Mucosa of rectum (tissue), 2 donors: ENCODE measurements around the gene SUGCT.

Experiments used
- H3K27ac ChIP-seq, 2 donors: one replicate each; pipeline ENCODE4 v1.7.0; 2013; ENCODE audit warnings: inconsistent platforms in 2 of 2, low read depth in 2 of 2, low read length in 2 of 2
- H3K27me3 ChIP-seq, 2 donors: one replicate each; pipeline ENCODE4 v1.7.0; 2013; ENCODE audit warnings: low read length in 2 of 2; ENCODE audit not compliant: control insufficient read depth in 2 of 2, insufficient read depth in 2 of 2
- H3K36me3 ChIP-seq, 2 donors: one replicate each; pipeline ENCODE4 v1.7.0; 2013; ENCODE audit warnings: low read length in 2 of 2; ENCODE audit not compliant: control insufficient read depth in 2 of 2, insufficient read depth in 2 of 2
- H3K4me1 ChIP-seq, 2 donors: one replicate each; pipeline ENCODE4 v1.7.0; 2013; ENCODE audit warnings: low read length in 2 of 2, mild to moderate bottlenecking in 1 of 2; ENCODE audit not compliant: control insufficient read depth in 2 of 2, insufficient read depth in 2 of 2
- H3K4me3 ChIP-seq, 2 donors: one replicate each; pipeline ENCODE4 v1.7.0; 2013; ENCODE audit warnings: low read length in 2 of 2
- H3K9ac ChIP-seq, 2 donors: one replicate each; pipeline ENCODE4 v1.7.0; 2013; ENCODE audit warnings: low read length in 2 of 2, low read depth in 1 of 2, mild to moderate bottlenecking in 1 of 2
- H3K9me3 ChIP-seq, 2 donors: one replicate each; pipeline ENCODE4 v1.7.0; 2013; ENCODE audit warnings: low read length in 2 of 2; ENCODE audit not compliant: control insufficient read depth in 2 of 2
- donor health status: healthy.
- donor health status: Normal muscosa, but diverticular disease.

SUGCT gene

GRCh38 chr7:40716052-40716451 is 581.2 kb downstream of the SUGCT start:
- H3K4me3 ChIP-seq: no peak overlapping the region
- no peaks in the 10 kb centered on the region for H3K27me3 ChIP-seq
- no peak overlapping the region for H3K9ac ChIP-seq
- H3K4me1 ChIP-seq: no peaks in the 10 kb centered on the region
- H3K27ac ChIP-seq: no peak overlapping the region
- H3K36me3 ChIP-seq: no peaks in the 10 kb centered on the region
- H3K9me3 ChIP-seq: no peaks in the 10 kb centered on the region

DNA sequence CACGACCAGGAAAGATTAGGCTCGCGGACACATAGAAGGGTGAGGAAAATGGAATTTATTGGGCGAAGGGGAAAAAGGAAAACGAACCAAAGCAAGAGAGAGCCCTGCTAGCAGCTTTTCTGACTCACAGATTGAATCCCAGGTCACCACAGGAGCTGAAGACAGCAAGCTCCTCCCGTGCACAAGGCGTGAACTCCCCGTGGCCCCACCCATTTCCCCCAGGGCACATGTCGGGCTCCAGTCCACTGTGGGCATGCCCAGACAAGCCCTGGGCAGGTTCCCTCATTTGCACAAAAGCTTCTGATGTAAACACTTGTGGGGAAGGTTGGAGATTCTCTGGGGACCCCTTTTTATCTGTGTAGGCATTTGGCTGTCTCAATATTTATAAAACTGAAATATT is 582.4 kb downstream of the SUGCT start:
- Histone ChIP-seq H3K4me3 (no peak overlapping the region), H3K4me1 (no peaks in the 10 kb centered on the region)

GRCh38 chr7:40720416-40720815 is 585.6 kb downstream of the SUGCT start:
- H3K9me3 ChIP-seq: no peaks in the 10 kb centered on the region
- H3K9ac ChIP-seq: no peak overlapping the region
- no peaks in the 10 kb centered on the region for H3K36me3 ChIP-seq
- no peaks in the 10 kb centered on the region for H3K27me3 ChIP-seq
- H3K27ac ChIP-seq: no peak overlapping the region
- H3K4me3 ChIP-seq: no peak overlapping the region
- no peaks in the 10 kb centered on the region for H3K4me1 ChIP-seq

More for the DNA sequence above, 582.4 kb downstream of the SUGCT start:
- H3K9me3 ChIP-seq: no peaks in the 10 kb centered on the region
- H3K27me3 ChIP-seq: no peaks in the 10 kb centered on the region
- no peak overlapping the region for H3K9ac ChIP-seq
- H3K27ac ChIP-seq: no peak overlapping the region
- H3K36me3 ChIP-seq: no peaks in the 10 kb centered on the region

DNA sequence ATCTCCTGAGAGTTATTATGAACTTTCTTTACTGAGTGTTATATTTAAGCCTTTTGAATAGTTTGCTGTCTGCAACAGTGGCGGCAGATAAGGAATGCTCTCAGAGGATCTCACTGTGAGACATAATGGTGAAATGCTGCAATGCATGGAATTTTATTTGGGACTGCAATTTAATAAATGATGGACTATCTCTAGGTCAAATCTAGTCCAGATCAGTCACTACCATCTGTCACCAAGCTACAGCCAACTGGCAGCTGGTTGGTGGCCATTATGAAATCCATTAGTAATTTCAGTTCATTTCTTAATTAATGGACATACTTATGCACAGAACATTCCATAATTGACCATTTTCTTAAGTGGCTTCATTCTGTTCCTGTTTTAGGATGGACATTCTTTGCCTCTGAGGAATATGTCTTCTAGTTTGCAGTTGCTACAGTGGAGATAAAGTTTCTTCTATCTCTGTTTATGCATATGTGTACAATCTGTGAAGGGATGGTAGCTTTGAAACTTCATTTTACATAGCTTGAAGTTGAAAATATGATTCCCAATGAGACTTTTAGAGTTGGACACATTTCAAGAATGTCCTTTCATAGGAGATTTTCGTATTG is 586.6 kb downstream of the SUGCT start:
- no peak overlapping the region for H3K27ac ChIP-seq
- H3K4me3 ChIP-seq: no peak overlapping the region
- no peaks in the 10 kb centered on the region for H3K4me1 ChIP-seq
- no peaks in the 10 kb centered on the region for H3K27me3 ChIP-seq
- no peaks in the 10 kb centered on the region for H3K36me3 ChIP-seq
- no peaks in the 10 kb centered on the region for H3K9me3 ChIP-seq
- H3K9ac ChIP-seq: no peak overlapping the region

GRCh38 chr7:40722242-40722641 is 587.4 kb downstream of the SUGCT start:
- H3K36me3 ChIP-seq: no peaks in the 10 kb centered on the region
- H3K9me3 ChIP-seq: no peaks in the 10 kb centered on the region
- H3K27me3 ChIP-seq: no peaks in the 10 kb centered on the region
- no peak overlapping the region for H3K27ac ChIP-seq
- H3K9ac ChIP-seq: no peak overlapping the region
- H3K4me1 ChIP-seq: no peaks in the 10 kb centered on the region
- H3K4me3 ChIP-seq: no peak overlapping the region

GRCh38 chr7:40723829-40724228 is 589.0 kb downstream of the SUGCT start:
- H3K4me1 ChIP-seq: no peaks in the 10 kb centered on the region
- no peak overlapping the region for H3K9ac ChIP-seq
- H3K27me3 ChIP-seq: no peaks in the 10 kb centered on the region
- no peak overlapping the region for H3K4me3 ChIP-seq
- no peak overlapping the region for H3K27ac ChIP-seq
- H3K36me3 ChIP-seq: no peaks in the 10 kb centered on the region
- H3K9me3 ChIP-seq: no peaks in the 10 kb centered on the region

DNA sequence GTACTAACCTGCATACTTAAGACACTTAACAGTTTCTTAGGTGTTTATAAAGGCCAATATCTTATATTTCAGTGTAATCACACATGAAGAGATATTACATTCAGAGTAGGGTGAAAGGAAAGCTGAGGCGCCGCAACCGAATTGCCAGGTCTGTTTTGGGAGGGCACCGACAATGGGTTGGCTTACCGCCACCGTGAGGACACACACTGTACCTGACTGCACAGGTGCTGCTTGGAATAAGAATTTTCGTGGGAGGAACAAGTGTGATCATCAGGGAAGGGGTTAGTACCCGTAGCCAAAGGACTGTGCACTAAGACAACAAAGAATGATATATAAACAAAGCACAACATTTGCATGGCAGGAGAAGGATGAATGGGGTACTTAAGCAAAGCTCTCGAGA is 591.8 kb downstream of the SUGCT start:
- Histone ChIP-seq H3K27me3 (no peaks in the 10 kb centered on the region), H3K4me3 (no peak overlapping the region), H3K4me1 (no peaks in the 10 kb centered on the region), H3K9ac (no peak overlapping the region), H3K9me3 (no peaks in the 10 kb centered on the region), H3K27ac (no peak overlapping the region), H3K36me3 (no peaks in the 10 kb centered on the region)

DNA sequence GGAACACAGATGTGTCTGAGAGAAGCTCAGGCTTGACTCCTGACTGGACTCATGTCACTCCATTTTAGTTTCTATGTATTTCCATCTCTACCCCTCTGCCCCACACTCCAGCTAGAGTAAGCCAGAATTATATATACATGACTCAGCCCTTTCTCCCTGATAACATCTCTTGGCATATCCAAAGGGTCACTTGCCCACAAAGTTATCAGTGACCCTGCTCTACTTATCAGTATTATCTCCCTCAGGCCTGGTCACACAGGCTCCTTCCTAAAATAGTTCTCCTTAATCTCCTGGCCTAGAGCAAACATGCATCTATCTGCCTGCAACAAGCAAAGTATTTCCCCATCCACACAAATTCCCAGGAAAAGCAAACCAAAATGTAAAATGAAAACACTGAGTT is 598.3 kb downstream of the SUGCT start:
- H3K9ac ChIP-seq: no peak overlapping the region

GRCh38 chr7:40733578-40733977 is 598.8 kb downstream of the SUGCT start:
- H3K27ac ChIP-seq: no peak overlapping the region

More for the DNA sequence above, 598.3 kb downstream of the SUGCT start:
- Histone ChIP-seq H3K4me1 (no peaks in the 10 kb centered on the region), H3K36me3 (no peaks in the 10 kb centered on the region), H3K27me3 (no peaks in the 10 kb centered on the region), H3K27ac (no peak overlapping the region), H3K9me3 (no peaks in the 10 kb centered on the region), H3K4me3 (no peak overlapping the region)

GRCh38 chr7:40739257-40739656 is 604.5 kb downstream of the SUGCT start:
- Histone ChIP-seq H3K9me3 (no peaks in the 10 kb centered on the region), H3K4me1 (no peaks in the 10 kb centered on the region), H3K9ac (no peak overlapping the region), H3K4me3 (no peak overlapping the region), H3K36me3 (no peaks in the 10 kb centered on the region), H3K27ac (no peak overlapping the region), H3K27me3 (no peaks in the 10 kb centered on the region)

More at GRCh38 chr7:40733578-40733977, 598.8 kb downstream of the SUGCT start:
- Histone ChIP-seq H3K4me3 (no peak overlapping the region), H3K27me3 (no peaks in the 10 kb centered on the region), H3K9me3 (no peaks in the 10 kb centered on the region), H3K4me1 (no peaks in the 10 kb centered on the region), H3K9ac (no peak overlapping the region), H3K36me3 (no peaks in the 10 kb centered on the region)

DNA sequence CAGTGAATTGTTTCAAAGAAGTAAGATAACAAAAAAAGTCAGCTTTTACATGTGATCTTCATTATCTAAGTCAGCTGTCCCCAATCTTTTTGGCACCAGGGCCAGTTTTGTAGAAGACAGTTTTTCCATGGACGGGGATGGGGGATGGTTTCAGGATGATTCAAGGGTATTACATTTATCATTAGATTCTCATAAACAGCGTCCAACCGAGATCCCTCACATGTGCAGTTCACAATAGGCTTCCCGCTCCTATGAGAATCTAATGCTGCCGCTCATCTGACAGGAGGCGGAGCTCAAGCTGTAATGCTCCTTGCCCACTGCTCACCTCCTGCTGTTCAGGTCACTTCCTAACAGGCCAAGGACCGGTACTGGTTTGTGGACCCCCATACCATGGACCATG is 607.5 kb downstream of the SUGCT start:
- Histone ChIP-seq H3K27me3 (no peaks in the 10 kb centered on the region), H3K27ac (no peak overlapping the region), H3K4me1 (no peaks in the 10 kb centered on the region), H3K9ac (no peak overlapping the region), H3K9me3 (no peaks in the 10 kb centered on the region), H3K4me3 (no peak overlapping the region), H3K36me3 (no peaks in the 10 kb centered on the region)
